GM12878 (cell line): ENCODE measurements around the gene ARTN. TPM values are rescaled to one million over a fixed set of nuclear protein-coding genes. Genes with fewer than 3 reads are reported as not detected.

Experiments
- ATAC-seq: fragments of 200-7000 bp; cut with Tn5 transposase; 3 replicates; pipeline ENCODE4 v1.9.1; 2020; ENCODE audit warnings: mild to moderate bottlenecking, moderate library complexity
- BruUV-seq: library from RNA; stranded (reverse); fragments of 400-500 nt; replicated peaks from 2 replicates; lab custom pipeline; 2021; lab: Mats Ljungman, UMichigan
- CTCF ChIA-PET: fragments of 300-600 bp; sonication (Branson Sonifier 250); formaldehyde crosslinking; extraction: SDS; loops from one replicate; lab custom pipeline; 2021; ENCODE audit warnings: inconsistent platforms; lab: Yijun Ruan, JAX
- POLR2A ChIA-PET: fragments of 350-600 bp; formaldehyde crosslinking; extraction: SDS; loops from one replicate; lab custom pipeline; 2021; ENCODE audit warnings: inconsistent platforms; lab: Charles Lee
- RAD21 ChIA-PET: fragments of 300-600 bp; sonication (Branson Sonifier 250); formaldehyde crosslinking; loops from one replicate; lab custom pipeline; 2023; ENCODE audit warnings: antibody characterized with exemption; ENCODE audit not compliant: unreplicated experiment; lab: Charles Lee
- SMC1A ChIA-PET: fragments of 300-600 bp; sonication (Branson Sonifier 250); formaldehyde crosslinking; loops from one replicate; lab custom pipeline; 2023; ENCODE audit not compliant: unreplicated experiment, uncharacterized antibody; lab: Charles Lee
- DNase-seq: peaks from one replicate; pipeline ENCODE4 v3.0.0-alpha.2; 2011; ENCODE audit warnings: low read depth, low spot score
- FAIRE-seq: peaks from 3 replicates; lab custom pipeline; 2011; peaks lifted over from hg19 to GRCh38; lab: Jason Lieb, UNC
- H2AFZ ChIP-seq: 2 replicates; pipeline ENCODE4 v1.6.0; 2011; ENCODE audit warnings: low read depth, low read length, control low read depth; ENCODE audit not compliant: control insufficient read depth
- H3K27ac ChIP-seq: 2 replicates; pipeline ENCODE4 v1.5.1; 2011; ENCODE audit warnings: control low read depth; ENCODE audit not compliant: control insufficient read depth, insufficient read depth
- H3K27me3 ChIP-seq, 2 experiments: replicated peaks in 1 of 2; 2 replicates each; pipeline versions ENCODE4 v1.6.0 to v1.6.1; 2011; ENCODE audit warnings: low read length in 1 of 2; ENCODE audit not compliant: control insufficient read depth in 2 of 2, insufficient read depth in 2 of 2
- H3K36me3 ChIP-seq, 2 experiments: 2 replicates each; pipeline ENCODE4 v1.5.1; 2011; ENCODE audit warnings: low read length in 1 of 2; ENCODE audit not compliant: control insufficient read depth in 2 of 2, insufficient read depth in 2 of 2
- H3K4me1 ChIP-seq: 2 replicates; pipeline ENCODE4 v1.6.1; 2011; ENCODE audit warnings: mild to moderate bottlenecking, low read length, moderate library complexity, mixed read lengths; ENCODE audit not compliant: control insufficient read depth, insufficient read depth
- H3K4me2 ChIP-seq: 2 replicates; pipeline ENCODE4 v1.6.0; 2011; ENCODE audit warnings: control low read depth; ENCODE audit not compliant: control insufficient read depth, insufficient read depth
- H3K4me3 ChIP-seq: fragments of 200-600 bp; sonication (generic); 2 replicates; pipeline ENCODE4 v1.5.1; 2016
- H3K79me2 ChIP-seq: 2 replicates; pipeline ENCODE4 v1.6.0; 2011; ENCODE audit warnings: low read length; ENCODE audit not compliant: control insufficient read depth, insufficient read depth
- H3K9ac ChIP-seq: 2 replicates; pipeline ENCODE4 v1.8.0; 2011; ENCODE audit warnings: low read length, control low read depth, mixed read lengths; ENCODE audit not compliant: control insufficient read depth, insufficient read depth
- H3K9me3 ChIP-seq: replicated peaks from 3 replicates; pipeline ENCODE4 v1.5.1; 2011; ENCODE audit warnings: mild to moderate bottlenecking, low read length; ENCODE audit not compliant: control insufficient read depth, insufficient read depth
- H4K20me1 ChIP-seq: 2 replicates; pipeline ENCODE4 v1.6.0; 2011; ENCODE audit not compliant: control insufficient read depth, insufficient read depth
- CREB1 ChIP-seq: IDR thresholded peaks from 2 replicates; pipeline ENCODE4 v1.6.1; 2012; ENCODE audit warnings: low read depth, mild to moderate bottlenecking, inconsistent platforms
- CREM ChIP-seq: IDR thresholded peaks from 2 replicates; pipeline ENCODE4 v1.6.1; 2014; ENCODE audit warnings: antibody characterized with exemption, low read depth
- ESRRA ChIP-seq: IDR thresholded peaks from 2 replicates; pipeline ENCODE4 v1.6.1; 2012; ENCODE audit warnings: mild to moderate bottlenecking, low read length, improper control_type of control experiment
- POLR2AphosphoS2 ChIP-seq: IDR thresholded peaks from 2 replicates; pipeline ENCODE4 v1.6.1; 2011; ENCODE audit warnings: low read depth, mild to moderate bottlenecking, low read length, improper control_type of control experiment, moderate library complexity
- SUPT20H ChIP-seq: IDR thresholded peaks from 2 replicates; pipeline ENCODE4 v1.6.1; 2011; ENCODE audit warnings: low read depth, mild to moderate bottlenecking, low read length, moderate library complexity, borderline replicate concordance; ENCODE audit not compliant: control insufficient read depth
- ZBTB33 ChIP-seq: fragments of 450-650 bp; IDR thresholded peaks from 2 replicates; pipeline ENCODE4 v1.6.1; 2017; ENCODE audit warnings: mild to moderate bottlenecking
- ZNF217 ChIP-seq: fragments of 450-650 bp; IDR thresholded peaks from 2 replicates; pipeline ENCODE4 v1.6.1; 2017; ENCODE audit warnings: antibody characterized with exemption, mild to moderate bottlenecking
- ZNF274 ChIP-seq: IDR thresholded peaks from one replicate; pipeline ENCODE4 v1.8.0; 2011; ENCODE audit not compliant: insufficient read length, insufficient read depth
- WGBS: methylation state at CpG from one replicate; pipeline ENCODE4 v1.1.6; 2016; ENCODE audit warnings: low lambda C conversion rate; ENCODE audit not compliant: insufficient replicate concordance, insufficient coverage; ENCODE audit errors: missing lambda C conversion rate; 5-methylcytosine and 5-hydroxymethylcytosine counted together
- in situ Hi-C: fragments of 300-500 bp; cut with MboI; formaldehyde crosslinking; loops from 9 replicates; pipeline ENCODE4 v1.14.3; 2018; ENCODE audit warnings: mixed read lengths
- intact Hi-C: fragments of 100-400 bp; cut with micrococcal nuclease; formaldehyde crosslinking; loops from one replicate; pipeline ENCODE4 v1.14.2; 2022; ENCODE audit not compliant: unreplicated experiment
- polyA plus RNA-seq, 11 experiments: library from polyadenylated mRNA; depleted of rRNA in 4 of 11; unstranded in 6 of 11; stranded (reverse) in 5 of 11; fragments of >200 nt; fragmentation: Nextera tagmentation in 4 of 11; fragmentation: Illumina TruSeq in 1 of 11; extraction: Ambion mirVana in 4 of 11; extraction: Trizol in 1 of 11; gene quantifications; 1 replicate in 1 of 11; 2 replicates in 10 of 11; pipeline versions ENCODE4 v1.2.1 to v1.2.3, GENCODE V29; 2011 to 2016; ENCODE audit warnings: inconsistent platforms in 2 of 11, missing spikeins in 2 of 11, low read depth in 1 of 11
- total RNA-seq, 4 experiments: library from RNA; depleted of rRNA in 3 of 4; stranded (reverse); fragments of >200 nt in 3 of 4; fragmentation: Illumina TruSeq in 1 of 4; extraction: Trizol in 1 of 4; gene quantifications; 2 replicates each; pipeline versions ENCODE4 v1.2.1 to v1.2.3, GENCODE V29; 2013 to 2021
- TF ChIP-seq, protein P1 (sequence below): fragments of 450-650 bp; IDR thresholded peaks from 2 replicates; pipeline ENCODE4 v1.6.1; 2016; ENCODE audit warnings: mild to moderate bottlenecking

Gene ARTN
- total and polyA plus RNA-seq, 10 of the 15 experiments (the other 5 are each of a cell fraction or from before 2014, with no cell fraction given) = 0.06 to 2.1 (median 0.34) TPM; not detected in 1

DNA sequence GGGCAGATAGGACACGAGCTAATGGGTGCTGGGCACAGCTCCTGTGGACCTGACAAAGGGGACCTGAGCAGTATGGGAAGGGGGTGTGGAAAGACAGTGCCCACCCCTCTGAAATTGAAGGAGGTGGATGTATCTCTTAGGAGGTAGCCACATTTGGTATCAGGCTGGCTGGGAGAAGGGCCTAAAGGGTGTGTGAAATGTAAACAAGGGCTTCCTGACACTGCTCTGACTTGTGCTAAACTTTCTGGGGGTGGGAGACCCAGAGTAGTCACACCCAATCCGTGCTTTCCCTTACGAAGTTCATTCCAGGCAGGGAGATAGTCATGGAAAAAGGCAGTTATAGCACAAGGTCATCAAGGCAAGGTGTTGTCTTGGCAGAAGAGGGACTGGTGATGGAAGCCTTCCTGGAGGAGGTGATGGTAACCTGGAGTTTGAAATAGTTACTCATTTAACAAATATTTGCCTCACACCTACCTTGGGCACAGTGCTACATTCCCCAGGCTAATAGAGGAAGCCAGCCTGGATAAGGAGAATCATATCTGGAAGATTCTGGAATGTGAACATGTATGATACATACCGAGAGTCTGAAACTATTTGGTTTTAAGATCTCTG, 52.5 kb downstream of the ARTN start:
- FAIRE-seq (no peak), ATAC-seq (no peak), DNase-seq (no peak)
- intact Hi-C loops (no loop called here), in situ Hi-C loops (no loop called here)
- no peaks in the 10 kb centered on the region for H3K27me3 ChIP-seq
- no peaks in the 10 kb centered on the region; the same call in none of the 2 replicates for H3K79me2 ChIP-seq
- 95% methylated on average over 4 of the region's 4 CpGs for WGBS
- H4K20me1 ChIP-seq = no peaks in the 10 kb centered on the region
- no peak overlapping the region for H3K9ac ChIP-seq
- TF ChIP-seq ZNF217 = no peak
- H3K4me3 ChIP-seq = no peak overlapping the region
- no peaks in the 10 kb centered on the region for H3K9me3 ChIP-seq
- CTCF ChIA-PET = no interaction called here
- H3K27ac ChIP-seq = no peak overlapping the region
- H2AFZ ChIP-seq = no peak overlapping the region
- H3K36me3 ChIP-seq = peaks cover 0 to 4% of the 10 kb centered on the region in 2 experiments; a peak in 3 of 4 replicates
- RAD21 ChIA-PET = no interaction called here
- peaks cover 5% of the 10 kb centered on the region for H3K4me1 ChIP-seq
- BruUV-seq = no TSS peak
- SMC1A ChIA-PET = no interaction called here
- H3K4me2 ChIP-seq = no peak overlapping the region
- POLR2A ChIA-PET = no interaction called here

DNA sequence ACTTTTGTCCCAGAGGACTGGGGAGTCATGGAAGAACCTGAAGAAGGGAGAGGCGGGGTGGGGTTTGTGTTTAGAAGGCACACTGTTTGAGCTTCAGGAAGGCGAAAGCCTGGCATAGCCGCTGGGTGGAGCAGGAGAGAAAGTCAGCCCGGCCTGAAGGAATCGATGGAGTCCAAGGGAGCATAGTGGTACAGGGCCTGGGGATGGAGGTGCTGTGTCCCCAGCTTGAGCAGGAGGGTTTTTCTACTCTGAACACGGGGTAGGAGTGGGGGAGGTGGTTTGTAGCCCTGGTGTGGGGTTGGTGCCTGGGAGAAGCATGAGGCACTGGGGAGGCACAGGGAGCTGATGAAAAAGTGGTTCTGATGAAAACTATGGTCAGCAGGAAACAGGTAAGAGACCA, 53.1 kb downstream of the ARTN start:
- no peak overlapping the region for H3K4me3 ChIP-seq
- no TSS peak for BruUV-seq
- no peak overlapping the region for H3K9ac ChIP-seq
- no peaks in the 10 kb centered on the region for H3K27me3 ChIP-seq
- peaks cover 6% of the 10 kb centered on the region for H3K4me1 ChIP-seq
- 60% methylated on average over 6 of the region's 6 CpGs for WGBS
- DNase-seq = no peak
- H3K9me3 ChIP-seq = no peaks in the 10 kb centered on the region
- no peak for TF ChIP-seq ZBTB33
- no peak for TF ChIP-seq POLR2AphosphoS2
- no peak for TF ChIP-seq SUPT20H
- no peak for TF ChIP-seq CREB1
- TF ChIP-seq, protein P1, sequence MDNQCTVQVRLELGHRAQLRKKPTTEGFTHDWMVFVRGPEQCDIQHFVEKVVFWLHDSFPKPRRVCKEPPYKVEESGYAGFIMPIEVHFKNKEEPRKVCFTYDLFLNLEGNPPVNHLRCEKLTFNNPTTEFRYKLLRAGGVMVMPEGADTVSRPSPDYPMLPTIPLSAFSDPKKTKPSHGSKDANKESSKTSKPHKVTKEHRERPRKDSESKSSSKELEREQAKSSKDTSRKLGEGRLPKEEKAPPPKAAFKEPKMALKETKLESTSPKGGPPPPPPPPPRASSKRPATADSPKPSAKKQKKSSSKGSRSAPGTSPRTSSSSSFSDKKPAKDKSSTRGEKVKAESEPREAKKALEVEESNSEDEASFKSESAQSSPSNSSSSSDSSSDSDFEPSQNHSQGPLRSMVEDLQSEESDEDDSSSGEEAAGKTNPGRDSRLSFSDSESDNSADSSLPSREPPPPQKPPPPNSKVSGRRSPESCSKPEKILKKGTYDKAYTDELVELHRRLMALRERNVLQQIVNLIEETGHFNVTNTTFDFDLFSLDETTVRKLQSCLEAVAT = no peak
- no peak for TF ChIP-seq CREM
- TF ChIP-seq ESRRA = no peak
- no peak for TF ChIP-seq ZNF274
- no peak overlapping the region for H3K4me2 ChIP-seq
- in situ Hi-C loops = no loop called here
- ChIA-PET POLR2A (no interaction called here), RAD21 (no interaction called here), CTCF (no interaction called here), SMC1A (interaction anchor here (1.4 kb wide), 1 partner anchor 223 kb away, joined by 3 read pairs; no protein-coding TSS in a partner anchor)
- H2AFZ ChIP-seq = no peak overlapping the region
- H4K20me1 ChIP-seq = no peaks in the 10 kb centered on the region
- no peak overlapping the region for H3K27ac ChIP-seq
- no peak for ATAC-seq
- H3K79me2 ChIP-seq = no peaks in the 10 kb centered on the region; the same call in none of the 2 replicates
- intact Hi-C loops = no loop called here
- no peak for FAIRE-seq
- peaks cover 0 to 4% of the 10 kb centered on the region in 2 experiments; a peak in 3 of 4 replicates for H3K36me3 ChIP-seq
